Measurements from ENCODE around the gene DPH1. TPM values are rescaled to one million over a fixed set of nuclear protein-coding genes. Genes with fewer than 3 reads are reported as not detected.

Gene DPH1
- total and polyA plus RNA-seq, 2 of the 4 experiments (the other 2 are of a cell fraction) = 24.4 to 49.9 TPM

DNA sequence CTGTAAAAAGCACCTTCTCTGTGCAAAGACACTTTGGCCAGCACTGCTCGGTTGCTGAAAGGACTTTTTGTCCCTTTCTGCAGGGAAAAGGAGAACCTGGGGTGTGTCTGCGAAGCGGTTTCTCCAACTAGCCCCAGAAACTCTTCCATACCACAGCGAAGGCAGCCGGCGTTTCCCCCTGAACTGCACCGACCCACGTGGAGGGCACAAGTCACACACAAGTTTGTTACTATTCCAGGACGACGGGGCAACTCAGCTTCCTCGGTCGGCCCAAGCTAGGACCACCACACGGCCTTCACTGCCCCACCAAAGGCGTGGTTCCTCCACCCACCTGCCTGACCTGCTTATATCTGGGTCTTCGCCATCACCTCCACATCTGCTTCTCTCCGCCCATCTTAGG, 6.7 kb upstream of the DPH1 start:
- peaks cover 73% of the 10 kb centered on the region for H3K27me3 ChIP-seq (ENCODE audit: control insufficient read depth, insufficient read depth, low read length)
- intact Hi-C loops (cut with micrococcal nuclease) = no loop called here
- POLR2A ChIA-PET (ENCODE audit: unreplicated experiment) = no interaction called here

More for the DNA sequence above, 6.7 kb upstream of the DPH1 start:
- ATAC-seq (ENCODE audit: low read depth) = no peak
- Histone ChIP-seq H3K9me3 (ENCODE audit: control insufficient read depth, insufficient read depth, low read length) (no peaks in the 10 kb centered on the region), H2BK20ac (ENCODE audit: low read depth, low read length) (no peak overlapping the region), H3K27ac (ENCODE audit: insufficient read depth, low read length) (no peak overlapping the region), H2AK5ac (ENCODE audit: low read depth, low read length) (no peak overlapping the region), H3K79me1 (ENCODE audit: low read depth in 1 of 2, low read length in 2 of 2) (no peaks in the 10 kb centered on the region), H3K56ac (ENCODE audit: extremely low read depth, insufficient read depth, low read length) (no peak overlapping the region), H4K20me1 (ENCODE audit: insufficient read depth, low read length) (no peaks in the 10 kb centered on the region; the same call in none of the 2 replicates), H3K4me1 (ENCODE audit: control insufficient read depth, insufficient read depth, low read length) (peaks cover 1% of the 10 kb centered on the region; the same call in 1 of the 2 replicates), H3K23ac (ENCODE audit: low read depth, low read length) (no peak overlapping the region), H2BK120ac (ENCODE audit: low read depth, low read length) (no peak overlapping the region), H3K9me1 (ENCODE audit: insufficient read depth, low read length) (no peaks in the 10 kb centered on the region), H2BK5ac (ENCODE audit: low read depth, low read length, poor library complexity, severe bottlenecking) (no peak overlapping the region), H3K14ac (replicated peaks; ENCODE audit: low read depth, low read length) (no peak overlapping the region), H4K5ac (ENCODE audit: low read depth, low read length) (no peak overlapping the region), H4K8ac (ENCODE audit: low read depth in 2 of 2, low read length in 2 of 2) (no peak overlapping the region), H3K18ac (ENCODE audit: low read depth, low read length) (no peak overlapping the region), H4K91ac (ENCODE audit: insufficient read depth, low read depth, low read length) (no peak overlapping the region), H3K4me2 (ENCODE audit: low read depth, low read length) (no peak overlapping the region), H3K36me3 (ENCODE audit: control insufficient read depth, insufficient read depth, low read length) (no peaks in the 10 kb centered on the region), H3K9ac (ENCODE audit: low read depth, low read length) (no peak overlapping the region), H2AK9ac (replicated peaks; ENCODE audit: low read depth, low read length, poor library complexity) (no peak overlapping the region), H2BK15ac (ENCODE audit: low read depth, low read length) (no peak overlapping the region), H3K4ac (ENCODE audit: low read depth, low read length) (no peak overlapping the region), H3K4me3 (ENCODE audit: insufficient read depth, low read depth, low read length) (no peak overlapping the region), H2AFZ (replicated peaks; ENCODE audit: low read length, poor library complexity) (no peak overlapping the region)
- no peak for DNase-seq
- in situ Hi-C loops (cut with MboI; ENCODE audit: low sequenced_read_pairs) (no loop called here), dilution Hi-C loops (cut with HindIII; ENCODE audit: low sequenced_read_pairs, unreplicated experiment) (no loop called here)
- TF ChIP-seq FOS (IDR thresholded peaks at IDR 0.05; ENCODE audit: low read depth, low read length) (no peak), MXI1 (IDR thresholded peaks at IDR 0.05; ENCODE audit: borderline replicate concordance, low read depth, low read length) (no peak), NFE2L2 (IDR thresholded peaks at IDR 0.05; ENCODE audit: low read depth, low read length) (no peak), POLR2A (IDR thresholded peaks at IDR 0.05; ENCODE audit: low read depth, low read length) (no peak), MAFK (IDR thresholded peaks at IDR 0.05; ENCODE audit: low read depth, low read length) (no peak), CEBPB (IDR thresholded peaks at IDR 0.05; ENCODE audit: low read depth, low read length) (no peak), RCOR1 (IDR thresholded peaks at IDR 0.05; ENCODE audit: insufficient replicate concordance, low read length) (no peak), SMC3 (IDR thresholded peaks at IDR 0.05; ENCODE audit: low read depth, low read length) (no peak), RAD21 (IDR thresholded peaks at IDR 0.05; ENCODE audit: low read length) (no peak), CHD1 (IDR thresholded peaks at IDR 0.05; ENCODE audit: low read depth, low read length) (no peak), RFX5 (IDR thresholded peaks at IDR 0.05; ENCODE audit: low read depth, low read length) (no peak)
- TF ChIP-seq, protein P1, sequence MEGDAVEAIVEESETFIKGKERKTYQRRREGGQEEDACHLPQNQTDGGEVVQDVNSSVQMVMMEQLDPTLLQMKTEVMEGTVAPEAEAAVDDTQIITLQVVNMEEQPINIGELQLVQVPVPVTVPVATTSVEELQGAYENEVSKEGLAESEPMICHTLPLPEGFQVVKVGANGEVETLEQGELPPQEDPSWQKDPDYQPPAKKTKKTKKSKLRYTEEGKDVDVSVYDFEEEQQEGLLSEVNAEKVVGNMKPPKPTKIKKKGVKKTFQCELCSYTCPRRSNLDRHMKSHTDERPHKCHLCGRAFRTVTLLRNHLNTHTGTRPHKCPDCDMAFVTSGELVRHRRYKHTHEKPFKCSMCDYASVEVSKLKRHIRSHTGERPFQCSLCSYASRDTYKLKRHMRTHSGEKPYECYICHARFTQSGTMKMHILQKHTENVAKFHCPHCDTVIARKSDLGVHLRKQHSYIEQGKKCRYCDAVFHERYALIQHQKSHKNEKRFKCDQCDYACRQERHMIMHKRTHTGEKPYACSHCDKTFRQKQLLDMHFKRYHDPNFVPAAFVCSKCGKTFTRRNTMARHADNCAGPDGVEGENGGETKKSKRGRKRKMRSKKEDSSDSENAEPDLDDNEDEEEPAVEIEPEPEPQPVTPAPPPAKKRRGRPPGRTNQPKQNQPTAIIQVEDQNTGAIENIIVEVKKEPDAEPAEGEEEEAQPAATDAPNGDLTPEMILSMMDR (conservative IDR thresholded peaks at IDR 0.05; ENCODE audit: low read depth, low read length) = no peak
- TF ChIP-seq, protein P2, sequence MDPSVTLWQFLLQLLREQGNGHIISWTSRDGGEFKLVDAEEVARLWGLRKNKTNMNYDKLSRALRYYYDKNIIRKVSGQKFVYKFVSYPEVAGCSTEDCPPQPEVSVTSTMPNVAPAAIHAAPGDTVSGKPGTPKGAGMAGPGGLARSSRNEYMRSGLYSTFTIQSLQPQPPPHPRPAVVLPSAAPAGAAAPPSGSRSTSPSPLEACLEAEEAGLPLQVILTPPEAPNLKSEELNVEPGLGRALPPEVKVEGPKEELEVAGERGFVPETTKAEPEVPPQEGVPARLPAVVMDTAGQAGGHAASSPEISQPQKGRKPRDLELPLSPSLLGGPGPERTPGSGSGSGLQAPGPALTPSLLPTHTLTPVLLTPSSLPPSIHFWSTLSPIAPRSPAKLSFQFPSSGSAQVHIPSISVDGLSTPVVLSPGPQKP (IDR thresholded peaks at IDR 0.05; ENCODE audit: borderline replicate concordance, low read depth, low read length) = no peak
- CTCF ChIA-PET = no interaction called here
- no TSS peak for BruUV-seq (replicated peaks)
- 10% methylated on average over 7 of the region's 16 CpGs; no CpG with 5 or more reads in 1 of the 2 experiments for WGBS, 2 experiments (ENCODE audit: extremely low coverage in 2 of 2, insufficient read length in 1 of 2)
